ENCODE results near the gene ACAD9. TPM values are rescaled to one million over a fixed set of nuclear protein-coding genes. Genes with fewer than 3 reads are reported as not detected.
"Not testable (repeated sequence)": the region's sequence is repeated elsewhere in the genome, so short reads cannot be mapped to it uniquely, and the experiment has no call there.

Gene ACAD9
- total RNA-seq, result 100 to 1,000 TPM in 1 of 5 donors, 10 to 100 TPM in 4; 21.0 to 160 (median 38.7) TPM
- 10 to 100 TPM; 17.1 to 24.5 (median 20.9) TPM for polyA plus RNA-seq
- long read RNA-seq, donor 1, partial matches to known transcripts, result 0 of 4 reads
- long read RNA-seq, donor 1, other reads (novel, unspliced or antisense), result 0 of 4 reads
- long read RNA-seq, donor 2, partial matches to known transcripts, result 0 of 2 reads
- long read RNA-seq, donor 2, other reads (novel, unspliced or antisense), result 0 of 2 reads
- long read RNA-seq, donor 3, partial matches to known transcripts, result 0 of 1 reads
- long read RNA-seq, donor 3, other reads (novel, unspliced or antisense), result 0 of 1 reads
- long read RNA-seq, donor 4, result 0 reads
- long read RNA-seq, donor 5, partial matches to known transcripts, result 0 of 3 reads
- long read RNA-seq, donor 5, other reads (novel, unspliced or antisense), result 0 of 3 reads
- long read RNA-seq, donor 6, result 0 reads
- long read RNA-seq, donor 7, partial matches to known transcripts, result 8 of 9 reads
- long read RNA-seq, donor 7, other reads (novel, unspliced or antisense), result 0 of 9 reads
- long read RNA-seq, donor 8, transcript ACAD9-201 (18 exons, 2,454 nt), result major isoform, 5 of 10 reads
- long read RNA-seq, donor 8, partial matches to known transcripts, result 5 of 10 reads
- long read RNA-seq, donor 8, other reads (novel, unspliced or antisense), result 0 of 10 reads
- long read RNA-seq, donor 9, partial matches to known transcripts, result 0 of 2 reads
- long read RNA-seq, donor 9, other reads (novel, unspliced or antisense), result 0 of 2 reads
- long read RNA-seq, donor 10, partial matches to known transcripts, result 0 of 1 reads
- long read RNA-seq, donor 10, other reads (novel, unspliced or antisense), result 0 of 1 reads

GRCh38 chr3:128879125-128879969, at the start of gene ACAD9:
Gene ACAD9, plus strand, starts transcription at chr3:128879620. Its CDS starts 72 bp downstream, at chr3:128879692.
- peak in 1 of 7 experiments; percentile 24 for TF ChIP-seq CTCF (IDR thresholded peaks at IDR 0.05)
- peak in 2 of 4 donors; percentile 44 to 70 for TF ChIP-seq POLR2A (IDR thresholded peaks at IDR 0.05)
- TF ChIP-seq EP300 (IDR thresholded peaks at IDR 0.05), result no peak
- peak; percentile 94 to 98 (median 97) for TF ChIP-seq POLR2AphosphoS5 (IDR thresholded peaks at IDR 0.05)
- intact Hi-C loops (cut with DNase I; ENCODE audit: low total_unique reads), result no loop called here

GRCh38 chr3:128829925-128830625, 49.3 kb upstream of the ACAD9 start:
- H3K4me3 ChIP-seq; intact Hi-C loops (cut with DNase I; ENCODE audit: low total_unique reads): not testable (repeated sequence)
- 55 to 68% (median 64%) methylated on average over 7 of the region's 7 CpGs for WGBS, 5 donors

More at GRCh38 chr3:128879125-128879969, at the start of gene ACAD9:
- WGBS, 5 donors, result 0 to 1% (median 1%) methylated on average over 35 to 65 of the region's 65 CpGs
- peaks cover 0 to 21% (median 8%) of the 10 kb centered on the region in 4 donors for H3K36me3 ChIP-seq
- peaks cover 30 to 81% (median 47%) of the 10 kb centered on the region in 4 donors for H3K4me1 ChIP-seq
- H3K9me3 ChIP-seq, result no peaks in the 10 kb centered on the region
- peak within 1 kb of the TSS; percentile 85 to 96 (median 93) for H3K27ac ChIP-seq
- H3K4me3 ChIP-seq, result peak within 1 kb of the TSS; percentile 68 to 82 (median 79)
- peak; percentile 98 to 99 for DNase-seq
- no peaks in the 10 kb centered on the region for H3K27me3 ChIP-seq

GRCh38 chr3:128830762-128831161, 48.7 kb upstream of the ACAD9 start:
- 85 to 93% (median 92%) methylated on average over 5 of the region's 5 CpGs for WGBS, 5 donors
- DNase-seq, result not testable (repeated sequence)

More at GRCh38 chr3:128829925-128830625, 49.3 kb upstream of the ACAD9 start:
- not testable (repeated sequence) for H3K9me3 ChIP-seq, H3K27me3 ChIP-seq, H3K4me1 ChIP-seq, H3K36me3 ChIP-seq, DNase-seq, H3K27ac ChIP-seq

GRCh38 chr3:128832979-128833378, 46.4 kb upstream of the ACAD9 start:
- intact Hi-C loops (cut with DNase I; ENCODE audit: low total_unique reads); H3K36me3 ChIP-seq; H3K27ac ChIP-seq; DNase-seq; H3K9me3 ChIP-seq; H3K27me3 ChIP-seq; H3K4me3 ChIP-seq; H3K4me1 ChIP-seq: not testable (repeated sequence)
- 57 to 69% (median 62%) methylated on average over 5 of the region's 5 CpGs for WGBS, 5 donors

More at GRCh38 chr3:128830762-128831161, 48.7 kb upstream of the ACAD9 start:
- H3K4me1 ChIP-seq; H3K36me3 ChIP-seq; intact Hi-C loops (cut with DNase I; ENCODE audit: low total_unique reads); H3K9me3 ChIP-seq; H3K4me3 ChIP-seq; H3K27me3 ChIP-seq; H3K27ac ChIP-seq: not testable (repeated sequence)

- intact Hi-C loops (cut with DNase I; ENCODE audit: low total_unique reads), result no loop called here
These were observed 44.3 kb upstream of the ACAD9 start for GRCh38 chr3:128835096-128835495.

More at GRCh38 chr3:128835096-128835495, 44.3 kb upstream of the ACAD9 start:
- Histone ChIP-seq H3K36me3 (no peaks in the 10 kb centered on the region), H3K4me3 (no peak overlapping the region), H3K27me3 (no peaks in the 10 kb centered on the region), H3K9me3 (no peaks in the 10 kb centered on the region), H3K4me1 (no peaks in the 10 kb centered on the region), H3K27ac (no peak overlapping the region)
- 76 to 95% (median 87%) methylated on average over 4 of the region's 4 CpGs for WGBS, 5 donors
- no peak for TF ChIP-seq EP300 (IDR thresholded peaks at IDR 0.05)
- TF ChIP-seq POLR2A (IDR thresholded peaks at IDR 0.05), result no peak
- TF ChIP-seq POLR2AphosphoS5 (IDR thresholded peaks at IDR 0.05), result no peak
- no peak for TF ChIP-seq CTCF (IDR thresholded peaks at IDR 0.05)
- no peak for DNase-seq
